MM.1S (cell line): ENCODE measurements around the gene ZKSCAN8.

Experiments used
- DNase-seq: peaks from one replicate; pipeline ENCODE4 v3.0.0-alpha.2; 2015
- H2AFZ ChIP-seq: fragments of 300-600 bp; sonication (generic); 2 replicates; pipeline ENCODE4 v1.6.0; 2016; ENCODE audit warnings: antibody characterized with exemption, low read length
- H3F3A ChIP-seq: fragments of 300-600 bp; sonication (generic); 2 replicates; pipeline ENCODE4 v1.6.1; 2016; ENCODE audit warnings: mild to moderate bottlenecking, antibody characterized with exemption, low read length, moderate library complexity, mixed read lengths; ENCODE audit not compliant: insufficient read depth
- H3K27ac ChIP-seq: fragments of 300-600 bp; sonication (generic); 2 replicates; pipeline ENCODE4 v1.5.1; 2016; ENCODE audit warnings: mild to moderate bottlenecking, low read length
- H3K27me3 ChIP-seq: fragments of 300-600 bp; sonication (generic); replicated peaks from 2 replicates; pipeline ENCODE4 v1.6.0; 2016; ENCODE audit warnings: low read length; ENCODE audit not compliant: insufficient read depth
- H3K36me3 ChIP-seq: fragments of 300-600 bp; sonication (generic); replicated peaks from 2 replicates; pipeline ENCODE4 v1.6.1; 2016; ENCODE audit warnings: mild to moderate bottlenecking, low read length, mixed read lengths; ENCODE audit not compliant: insufficient read depth
- H3K4me1 ChIP-seq: fragments of 300-600 bp; sonication (generic); 2 replicates; pipeline ENCODE4 v1.6.1; 2016; ENCODE audit warnings: low read length, mixed read lengths
- H3K4me2 ChIP-seq: fragments of 300-600 bp; sonication (generic); 2 replicates; pipeline ENCODE4 v1.6.0; 2016; ENCODE audit warnings: low read depth, low read length
- H3K4me3 ChIP-seq: fragments of 300-600 bp; sonication (generic); 2 replicates; pipeline ENCODE4 v1.5.1; 2016; ENCODE audit warnings: low read length, mixed read lengths
- H3K79me2 ChIP-seq: fragments of 300-600 bp; sonication (generic); 2 replicates; pipeline ENCODE4 v1.6.1; 2016; ENCODE audit warnings: mixed run types, low read length, mixed read lengths
- H3K9ac ChIP-seq: fragments of 300-600 bp; sonication (generic); 2 replicates; pipeline ENCODE4 v1.6.1; 2016; ENCODE audit warnings: low read length, mixed read lengths
- H3K9me2 ChIP-seq: fragments of 300-600 bp; sonication (generic); replicated peaks from 2 replicates; pipeline ENCODE4 v1.6.1; 2016; ENCODE audit warnings: mild to moderate bottlenecking, low read length, mixed read lengths; ENCODE audit not compliant: insufficient read depth
- H3K9me3 ChIP-seq: fragments of 300-600 bp; sonication (generic); replicated peaks from 2 replicates; pipeline ENCODE4 v1.6.1; 2016; ENCODE audit warnings: mild to moderate bottlenecking, low read length, mixed read lengths; ENCODE audit not compliant: insufficient read depth
- H4K20me1 ChIP-seq: fragments of 300-600 bp; sonication (generic); 2 replicates; pipeline ENCODE4 v1.6.1; 2016; ENCODE audit warnings: mild to moderate bottlenecking, low read length, moderate library complexity, mixed read lengths; ENCODE audit not compliant: insufficient read depth
- EZH2 ChIP-seq: fragments of 300-600 bp; sonication (generic); optimal IDR thresholded peaks from 2 replicates; pipeline ENCODE3; 2017; ENCODE audit warnings: low read depth, mild to moderate bottlenecking, antibody characterized with exemption, low read length, mixed read lengths
- EZH2phosphoT487 ChIP-seq: fragments of 300-600 bp; sonication (generic); IDR thresholded peaks from 2 replicates; pipeline ENCODE4 v1.6.1; 2018; ENCODE audit warnings: antibody characterized with exemption, low read length
- TF ChIP-seq, protein P1 (sequence below): fragments of 300-600 bp; sonication (generic); IDR thresholded peaks from 2 replicates; pipeline ENCODE4 v1.5.1; 2016; ENCODE audit warnings: antibody characterized with exemption, low read length, mixed read lengths

ZKSCAN8 gene

DNA sequence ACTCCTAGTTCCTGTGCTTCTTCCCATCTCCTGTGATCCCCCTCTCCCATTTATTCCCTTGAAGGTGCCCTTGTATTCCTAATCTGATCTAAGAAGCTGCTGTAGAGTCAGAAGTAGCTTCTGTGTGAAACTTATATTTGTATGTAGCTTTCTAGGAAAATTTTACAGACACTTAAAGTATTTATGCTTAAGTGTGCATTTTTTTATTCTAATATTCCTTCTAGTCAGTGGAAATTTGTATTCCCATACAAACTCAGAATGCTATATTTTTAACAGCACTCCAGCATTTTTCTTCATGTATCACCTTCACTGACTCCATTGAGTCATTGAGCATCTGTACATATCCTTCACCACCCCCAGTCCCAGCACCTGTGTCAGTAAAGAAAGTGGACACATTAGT lies 12.7 kb downstream of the ZKSCAN8 start:
- no peaks in the 10 kb centered on the region for H3F3A ChIP-seq
- no peak for TF ChIP-seq EZH2phosphoT487
- no peak for TF ChIP-seq EZH2
- no peak overlapping the region for H3K27ac ChIP-seq
- no peaks in the 10 kb centered on the region for H3K9me2 ChIP-seq
- no peaks in the 10 kb centered on the region for H3K27me3 ChIP-seq
- H3K79me2 ChIP-seq: no peaks in the 10 kb centered on the region; the same call in none of the 2 replicates
- H4K20me1 ChIP-seq: no peaks in the 10 kb centered on the region
- H3K4me1 ChIP-seq: no peaks in the 10 kb centered on the region
- H3K4me3 ChIP-seq: no peak overlapping the region
- H2AFZ ChIP-seq: no peak overlapping the region
- DNase-seq: no peak
- H3K9ac ChIP-seq: no peak overlapping the region
- H3K4me2 ChIP-seq: no peak overlapping the region
- H3K36me3 ChIP-seq: peaks cover 15% of the 10 kb centered on the region
- no peaks in the 10 kb centered on the region for H3K9me3 ChIP-seq

DNA sequence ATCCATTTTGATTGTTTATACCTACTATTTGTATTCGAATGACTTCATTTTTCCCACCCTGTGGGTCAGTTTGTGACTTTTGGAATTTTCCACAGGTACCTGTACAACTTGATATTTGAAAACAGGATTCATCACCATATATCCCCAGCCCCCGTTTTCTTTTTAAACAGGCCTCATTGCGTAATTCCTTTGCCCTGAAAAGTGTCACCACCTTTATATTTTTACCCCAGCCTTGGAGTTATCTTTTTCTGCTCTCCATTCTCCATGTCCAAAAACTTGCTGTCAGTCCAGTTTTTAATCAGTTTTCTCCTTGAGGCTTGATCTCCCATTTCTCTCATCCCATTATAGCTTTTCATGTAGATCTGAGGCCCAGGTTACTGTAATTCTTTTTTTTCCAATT lies 16.6 kb downstream of the ZKSCAN8 start:
- no peak overlapping the region for H3K4me3 ChIP-seq
- H3K4me1 ChIP-seq: no peaks in the 10 kb centered on the region
- peaks cover 4% of the 10 kb centered on the region for H3K36me3 ChIP-seq
- TF ChIP-seq EZH2phosphoT487: no peak
- no peak for TF ChIP-seq EZH2
- TF ChIP-seq, protein P1, sequence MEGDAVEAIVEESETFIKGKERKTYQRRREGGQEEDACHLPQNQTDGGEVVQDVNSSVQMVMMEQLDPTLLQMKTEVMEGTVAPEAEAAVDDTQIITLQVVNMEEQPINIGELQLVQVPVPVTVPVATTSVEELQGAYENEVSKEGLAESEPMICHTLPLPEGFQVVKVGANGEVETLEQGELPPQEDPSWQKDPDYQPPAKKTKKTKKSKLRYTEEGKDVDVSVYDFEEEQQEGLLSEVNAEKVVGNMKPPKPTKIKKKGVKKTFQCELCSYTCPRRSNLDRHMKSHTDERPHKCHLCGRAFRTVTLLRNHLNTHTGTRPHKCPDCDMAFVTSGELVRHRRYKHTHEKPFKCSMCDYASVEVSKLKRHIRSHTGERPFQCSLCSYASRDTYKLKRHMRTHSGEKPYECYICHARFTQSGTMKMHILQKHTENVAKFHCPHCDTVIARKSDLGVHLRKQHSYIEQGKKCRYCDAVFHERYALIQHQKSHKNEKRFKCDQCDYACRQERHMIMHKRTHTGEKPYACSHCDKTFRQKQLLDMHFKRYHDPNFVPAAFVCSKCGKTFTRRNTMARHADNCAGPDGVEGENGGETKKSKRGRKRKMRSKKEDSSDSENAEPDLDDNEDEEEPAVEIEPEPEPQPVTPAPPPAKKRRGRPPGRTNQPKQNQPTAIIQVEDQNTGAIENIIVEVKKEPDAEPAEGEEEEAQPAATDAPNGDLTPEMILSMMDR: no peak
- no peaks in the 10 kb centered on the region for H3K27me3 ChIP-seq
- no peak overlapping the region for H3K4me2 ChIP-seq
- DNase-seq: no peak
- H3K79me2 ChIP-seq: no peaks in the 10 kb centered on the region
- no peaks in the 10 kb centered on the region for H4K20me1 ChIP-seq
- no peaks in the 10 kb centered on the region for H3K9me3 ChIP-seq
- no peak overlapping the region for H3K9ac ChIP-seq
- no peak overlapping the region for H2AFZ ChIP-seq
- H3K27ac ChIP-seq: no peak overlapping the region
- peaks cover 8% of the 10 kb centered on the region; the same call in 1 of the 2 replicates for H3F3A ChIP-seq
- H3K9me2 ChIP-seq: no peaks in the 10 kb centered on the region

DNA sequence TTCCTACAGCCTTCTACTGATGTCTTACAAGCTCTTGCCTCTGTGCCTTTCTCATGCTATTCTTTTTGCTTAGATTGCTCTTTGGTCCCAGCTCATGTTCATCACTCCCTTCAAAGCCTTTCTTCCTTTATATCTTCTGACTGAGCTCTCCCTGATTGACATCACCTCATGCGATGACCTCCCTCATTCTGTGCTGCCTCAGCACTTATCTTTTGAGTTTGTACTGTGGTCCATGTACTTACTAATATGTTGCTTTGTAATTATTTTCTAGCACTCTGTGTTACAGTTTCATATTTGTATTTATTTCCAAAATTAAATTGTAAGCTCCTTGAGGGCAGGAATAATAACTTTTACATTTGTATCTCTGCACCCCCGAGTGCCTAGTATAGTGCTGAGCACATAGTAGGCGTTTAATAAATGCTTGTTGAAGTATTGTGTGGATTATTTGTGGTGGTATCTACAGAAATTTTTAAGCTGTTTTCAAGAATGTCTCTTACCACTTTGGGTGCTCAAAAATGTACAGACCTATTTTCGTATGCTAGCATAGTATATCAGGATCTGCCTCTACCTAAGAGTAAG lies 17.4 kb downstream of the ZKSCAN8 start:
- Histone ChIP-seq H3K4me2 (no peak overlapping the region), H3K27ac (no peak overlapping the region), H3K27me3 (no peaks in the 10 kb centered on the region), H3K4me1 (no peaks in the 10 kb centered on the region), H2AFZ (no peak overlapping the region), H3F3A (peaks cover 8% of the 10 kb centered on the region; the same call in 1 of the 2 replicates), H3K9me2 (no peaks in the 10 kb centered on the region), H3K9me3 (no peaks in the 10 kb centered on the region), H3K36me3 (peaks cover 4% of the 10 kb centered on the region), H3K9ac (no peak overlapping the region), H3K79me2 (no peaks in the 10 kb centered on the region), H4K20me1 (no peaks in the 10 kb centered on the region), H3K4me3 (no peak overlapping the region)
- DNase-seq: no peak
- TF ChIP-seq, protein P1: no peak
- TF ChIP-seq EZH2: no peak
- TF ChIP-seq EZH2phosphoT487: no peak

DNA sequence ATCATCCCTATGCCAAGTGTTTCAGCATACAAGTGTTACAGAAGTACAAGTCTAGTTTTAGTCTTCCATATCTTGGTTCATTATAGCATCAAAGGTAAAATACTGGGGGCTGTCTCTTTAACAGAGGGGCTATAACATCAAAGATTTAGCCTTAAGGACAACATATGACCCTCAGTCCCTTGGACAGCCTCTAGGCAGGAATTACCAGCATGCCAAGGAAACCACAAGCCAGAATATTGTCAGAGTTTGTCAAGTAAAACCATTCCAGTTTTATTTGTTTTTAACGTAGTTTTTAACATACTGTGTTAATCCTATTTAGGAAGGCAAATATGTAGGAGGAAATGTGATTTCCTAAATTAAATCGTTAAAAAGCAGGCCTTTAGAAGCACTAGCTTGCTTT lies 18.6 kb downstream of the ZKSCAN8 start:
- Histone ChIP-seq H4K20me1 (no peaks in the 10 kb centered on the region), H3K36me3 (peaks cover 4% of the 10 kb centered on the region), H3K27me3 (no peaks in the 10 kb centered on the region), H2AFZ (no peak overlapping the region), H3K4me2 (no peak overlapping the region), H3K9ac (no peak overlapping the region), H3K4me3 (no peak overlapping the region), H3K27ac (no peak overlapping the region), H3K9me2 (no peaks in the 10 kb centered on the region), H3K4me1 (no peaks in the 10 kb centered on the region), H3K79me2 (no peaks in the 10 kb centered on the region), H3K9me3 (no peaks in the 10 kb centered on the region), H3F3A (peaks cover 8% of the 10 kb centered on the region; the same call in 1 of the 2 replicates)
- no peak for DNase-seq
- TF ChIP-seq EZH2: no peak
- TF ChIP-seq, protein P1: no peak
- TF ChIP-seq EZH2phosphoT487: no peak
